ENCODE data around the gene KCNF1. TPM values are rescaled to one million over a fixed set of nuclear protein-coding genes. Genes with fewer than 3 reads are reported as not detected.
"Not testable (repeated sequence)": the region's sequence is repeated elsewhere in the genome, so short reads cannot be mapped to it uniquely, and the experiment has no call there.

KCNF1 gene
- total RNA-seq, 2 donors from 2014 or later: not detected

- ATAC-seq (no peak), DNase-seq (no peak)
- Mint-ChIP-seq H3K4me1 (no peaks in the 10 kb centered on the region), H3K27me3 (peaks cover 32% of the 10 kb centered on the region), H3K4me3 (no peak overlapping the region), H3K27ac (no peak overlapping the region), H3K36me3 (ENCODE audit: low read depth) (peaks cover 3% of the 10 kb centered on the region)
- no peaks in the 10 kb centered on the region for H3K9me3 ChIP-seq (ENCODE audit: control insufficient read depth, low read length, poor library complexity, severe bottlenecking)
Observed at GRCh38 chr2:10951558-10952414, 40.1 kb downstream of the KCNF1 start.

GRCh38 chr2:10954416-10954815 lies 42.7 kb downstream of the KCNF1 start:
- H3K9me3 ChIP-seq (ENCODE audit: control insufficient read depth, low read length, poor library complexity, severe bottlenecking): no peaks in the 10 kb centered on the region
- Mint-ChIP-seq H3K4me1 (no peaks in the 10 kb centered on the region), H3K27me3 (peaks cover 26% of the 10 kb centered on the region), H3K36me3 (ENCODE audit: low read depth) (peaks cover 3% of the 10 kb centered on the region), H3K4me3 (no peak overlapping the region), H3K27ac (no peak overlapping the region)
- ATAC-seq (no peak), DNase-seq (no peak)

DNA sequence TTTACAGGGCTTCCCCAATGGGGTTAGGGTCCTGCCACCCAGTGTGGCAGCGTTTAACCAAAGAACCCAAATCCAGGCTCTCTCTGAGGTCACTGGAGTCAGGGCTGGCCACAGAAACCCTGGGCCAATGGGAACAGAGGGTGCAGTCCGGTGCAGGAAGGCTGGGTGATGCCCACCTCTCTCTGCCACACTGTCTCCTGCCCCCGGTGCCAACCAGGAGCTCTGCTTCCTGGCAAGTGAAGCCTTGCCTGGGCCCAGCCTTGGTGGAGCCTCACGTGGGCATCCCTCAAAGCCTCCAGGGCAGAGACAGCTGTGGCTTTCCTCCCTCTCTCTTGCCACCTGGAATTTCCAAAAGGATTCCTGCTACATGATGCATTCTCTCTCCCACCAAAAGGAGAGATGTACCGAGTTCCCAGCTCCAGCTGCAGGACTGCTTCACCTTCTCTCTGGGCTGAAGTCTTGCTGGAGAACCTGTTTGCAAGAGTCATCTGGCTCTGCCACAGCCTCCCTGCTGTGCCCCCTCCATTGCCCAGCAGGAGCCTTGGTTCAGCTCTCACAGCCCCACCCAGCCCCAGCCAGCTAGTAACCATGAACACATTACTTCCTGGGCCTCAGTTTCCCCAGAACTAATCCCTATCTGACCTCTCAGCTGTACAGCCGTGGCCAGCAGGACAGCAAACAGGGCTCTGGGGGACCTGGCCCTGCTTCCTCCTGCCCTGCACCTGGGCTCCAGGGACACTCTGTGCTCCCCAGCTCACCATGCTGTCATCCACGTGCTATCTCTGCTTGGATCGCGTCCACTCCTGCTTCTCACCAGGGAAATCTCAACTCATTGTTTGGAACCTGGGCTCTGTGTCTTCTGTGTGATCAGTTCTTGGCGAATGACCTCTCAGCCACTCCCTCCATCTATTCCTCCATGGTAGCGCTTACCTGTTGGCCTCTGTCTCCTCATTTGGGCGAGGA lies 43.4 kb downstream of the KCNF1 start:
- H3K4me3 Mint-ChIP-seq: no peak overlapping the region
- no peaks in the 10 kb centered on the region for H3K4me1 Mint-ChIP-seq
- no peak overlapping the region for H3K27ac Mint-ChIP-seq

DNA sequence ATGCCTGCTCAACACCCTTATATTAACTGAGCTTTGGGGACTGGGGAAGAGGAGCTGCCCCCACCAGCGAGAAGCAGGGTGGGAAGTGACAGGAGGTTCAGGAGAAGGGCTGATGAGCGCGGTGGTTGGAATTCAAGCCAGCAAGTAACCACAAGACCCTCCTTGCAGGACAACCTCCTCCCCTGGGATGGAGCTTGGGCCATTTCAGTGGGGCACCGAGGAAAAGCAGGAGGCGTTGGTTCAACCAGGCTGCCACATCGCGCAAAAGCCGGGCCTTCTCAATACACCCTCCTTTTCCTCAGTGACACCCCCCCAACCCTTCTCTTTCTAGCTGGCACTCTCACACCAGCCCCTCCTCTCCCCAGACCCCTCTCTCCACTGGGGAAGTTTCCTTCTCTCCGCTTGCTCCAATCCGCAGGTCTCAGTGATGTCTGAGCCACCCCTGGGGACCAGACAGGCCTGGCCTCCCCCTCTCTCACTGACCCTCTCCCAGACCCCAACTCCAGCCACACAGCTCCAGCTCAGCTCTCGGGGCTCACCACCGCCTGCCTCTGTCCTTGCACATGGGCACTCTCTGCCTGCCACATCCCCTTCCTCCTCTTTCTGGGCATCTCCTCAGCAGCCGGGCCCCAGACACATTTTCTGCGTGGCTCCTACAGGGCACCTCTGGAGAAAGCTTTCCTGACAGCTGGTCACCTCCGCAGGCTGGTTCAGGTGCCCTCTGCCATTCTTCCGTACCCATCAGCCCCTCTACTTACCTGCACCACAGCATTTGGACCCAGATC lies 44.5 kb downstream of the KCNF1 start:
- peaks cover 26% of the 10 kb centered on the region for H3K27me3 Mint-ChIP-seq
- no peak overlapping the region for H3K27ac Mint-ChIP-seq
- no peaks in the 10 kb centered on the region for H3K4me1 Mint-ChIP-seq
- H3K36me3 Mint-ChIP-seq (ENCODE audit: low read depth): peaks cover 3% of the 10 kb centered on the region
- no peak overlapping the region for H3K4me3 Mint-ChIP-seq
- no peak for ATAC-seq
- DNase-seq: no peak
- H3K9me3 ChIP-seq (ENCODE audit: control insufficient read depth, low read length, poor library complexity, severe bottlenecking): no peaks in the 10 kb centered on the region

More for the DNA sequence above, 43.4 kb downstream of the KCNF1 start:
- Mint-ChIP-seq H3K27me3 (peaks cover 26% of the 10 kb centered on the region), H3K36me3 (ENCODE audit: low read depth) (peaks cover 3% of the 10 kb centered on the region)
- ATAC-seq (no peak), DNase-seq (no peak)
- no peaks in the 10 kb centered on the region for H3K9me3 ChIP-seq (ENCODE audit: control insufficient read depth, low read length, poor library complexity, severe bottlenecking)

DNA sequence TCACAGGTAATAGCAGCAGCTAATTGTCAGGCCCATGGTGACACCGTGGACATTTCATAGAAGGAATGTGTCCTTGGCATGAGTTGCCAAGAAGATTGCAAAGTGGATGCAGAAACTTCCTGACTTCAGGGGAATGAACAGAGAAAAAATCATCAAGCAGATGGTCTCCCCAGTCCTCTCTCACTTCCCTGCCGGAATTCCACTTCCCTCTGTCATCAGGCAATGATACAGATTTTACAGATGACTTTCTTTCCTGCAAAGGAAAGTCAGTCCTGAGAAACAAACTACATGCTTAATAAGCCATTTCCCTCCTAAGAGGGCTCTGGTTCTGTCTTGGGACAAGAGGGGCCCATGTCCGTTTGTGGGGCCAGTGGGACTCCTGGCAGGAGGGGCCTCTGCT lies 45.7 kb downstream of the KCNF1 start:
- Mint-ChIP-seq H3K36me3 (ENCODE audit: low read depth) (peaks cover 3% of the 10 kb centered on the region), H3K27ac (no peak overlapping the region), H3K4me1 (no peaks in the 10 kb centered on the region), H3K27me3 (peaks cover 32% of the 10 kb centered on the region), H3K4me3 (no peak overlapping the region)
- no peak for ATAC-seq
- H3K9me3 ChIP-seq (ENCODE audit: control insufficient read depth, low read length, poor library complexity, severe bottlenecking): no peaks in the 10 kb centered on the region
- DNase-seq: no peak

GRCh38 chr2:10958452-10958851 lies 46.7 kb downstream of the KCNF1 start:
- not testable (repeated sequence) for ATAC-seq; H3K36me3 Mint-ChIP-seq (ENCODE audit: low read depth); H3K4me1 Mint-ChIP-seq; H3K27ac Mint-ChIP-seq; DNase-seq; H3K4me3 Mint-ChIP-seq; H3K9me3 ChIP-seq (ENCODE audit: control insufficient read depth, low read length, poor library complexity, severe bottlenecking)
- H3K27me3 Mint-ChIP-seq: peaks cover 42% of the 10 kb centered on the region

DNA sequence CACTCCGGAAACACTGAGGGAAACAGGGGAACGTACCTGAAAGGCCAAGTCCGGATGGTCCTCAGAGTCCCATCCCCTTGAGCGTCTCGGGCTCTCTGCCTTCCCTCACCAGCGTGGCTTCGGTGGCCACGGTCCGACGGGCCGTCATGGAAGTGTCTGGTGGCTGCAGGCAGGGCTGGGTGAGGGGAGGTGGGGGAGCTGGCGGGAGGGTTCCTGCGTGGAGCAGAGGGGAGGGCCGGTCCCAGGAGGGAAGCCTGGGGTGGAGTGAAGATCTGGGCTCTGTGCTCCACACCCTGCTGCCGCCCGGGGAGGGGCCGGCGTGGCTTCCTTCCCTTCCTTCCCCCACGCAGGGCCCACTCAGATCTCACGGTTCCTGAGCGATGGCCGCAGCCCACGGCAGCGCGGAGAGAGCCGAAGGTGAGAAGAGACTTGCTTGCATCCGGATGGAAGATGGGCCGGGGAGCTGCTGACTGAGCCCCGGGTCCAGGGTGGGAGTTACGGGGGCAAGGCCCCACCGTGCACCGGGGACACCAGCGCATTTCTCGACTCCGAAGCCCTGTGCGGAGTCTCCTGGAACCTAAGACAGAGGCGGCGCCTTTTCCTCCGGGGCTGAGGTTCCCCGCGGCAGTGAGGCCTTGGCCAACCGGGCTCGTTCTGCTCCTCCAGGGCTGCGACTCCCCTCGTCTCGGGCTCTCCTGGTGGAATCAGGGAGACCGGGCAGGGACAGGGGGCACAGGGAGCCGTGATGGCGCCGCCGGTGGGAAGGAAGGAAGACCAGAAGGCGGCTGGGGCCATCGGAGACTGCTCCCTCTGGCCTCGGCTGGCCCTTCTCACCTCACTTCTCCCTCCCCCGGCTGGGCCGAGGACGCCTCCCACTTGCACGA lies 49.1 kb downstream of the KCNF1 start:
- Mint-ChIP-seq H3K4me1 (no peaks in the 10 kb centered on the region), H3K27me3 (peaks cover 58% of the 10 kb centered on the region), H3K4me3 (no peak overlapping the region), H3K36me3 (ENCODE audit: low read depth) (peaks cover 3% of the 10 kb centered on the region), H3K27ac (no peak overlapping the region)
- DNase-seq: no peak
- ATAC-seq: no peak
- H3K9me3 ChIP-seq (ENCODE audit: control insufficient read depth, low read length, poor library complexity, severe bottlenecking): no peaks in the 10 kb centered on the region

- Mint-ChIP-seq H3K4me1 (no peaks in the 10 kb centered on the region), H3K36me3 (ENCODE audit: low read depth) (peaks cover under 1% of the 10 kb centered on the region), H3K4me3 (no peak overlapping the region), H3K27ac (no peak overlapping the region), H3K27me3 (peaks cover 62% of the 10 kb centered on the region)
- DNase-seq (no peak), ATAC-seq (no peak)
- no peaks in the 10 kb centered on the region for H3K9me3 ChIP-seq (ENCODE audit: control insufficient read depth, low read length, poor library complexity, severe bottlenecking)
Observed at GRCh38 chr2:10961490-10961875, 49.7 kb downstream of the KCNF1 start.

DNA sequence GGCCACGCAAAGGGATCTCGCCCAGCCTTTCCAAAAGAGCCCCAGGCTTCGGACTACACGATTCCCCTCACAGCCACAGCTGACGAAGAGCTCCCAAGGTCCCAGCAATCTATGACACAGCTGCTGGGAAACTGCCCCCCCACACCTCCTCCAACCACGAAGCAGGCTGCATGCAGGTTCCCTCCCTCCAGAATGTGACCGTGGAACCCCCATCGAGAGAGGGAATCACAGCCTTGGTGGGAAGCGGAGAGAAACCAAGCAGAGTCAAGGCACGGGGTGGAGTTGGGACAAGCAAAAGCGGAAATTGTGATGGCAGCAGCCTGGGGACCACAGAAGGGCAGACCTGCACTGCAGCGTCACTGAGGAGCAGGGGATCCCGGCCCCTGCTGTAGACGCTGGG lies 50.3 kb downstream of the KCNF1 start:
- Mint-ChIP-seq H3K4me3 (no peak overlapping the region), H3K27me3 (peaks cover 63% of the 10 kb centered on the region), H3K36me3 (ENCODE audit: low read depth) (no peaks in the 10 kb centered on the region), H3K4me1 (no peaks in the 10 kb centered on the region), H3K27ac (no peak overlapping the region)
- no peak for ATAC-seq
- H3K9me3 ChIP-seq (ENCODE audit: control insufficient read depth, low read length, poor library complexity, severe bottlenecking): no peaks in the 10 kb centered on the region
- no peak for DNase-seq

DNA sequence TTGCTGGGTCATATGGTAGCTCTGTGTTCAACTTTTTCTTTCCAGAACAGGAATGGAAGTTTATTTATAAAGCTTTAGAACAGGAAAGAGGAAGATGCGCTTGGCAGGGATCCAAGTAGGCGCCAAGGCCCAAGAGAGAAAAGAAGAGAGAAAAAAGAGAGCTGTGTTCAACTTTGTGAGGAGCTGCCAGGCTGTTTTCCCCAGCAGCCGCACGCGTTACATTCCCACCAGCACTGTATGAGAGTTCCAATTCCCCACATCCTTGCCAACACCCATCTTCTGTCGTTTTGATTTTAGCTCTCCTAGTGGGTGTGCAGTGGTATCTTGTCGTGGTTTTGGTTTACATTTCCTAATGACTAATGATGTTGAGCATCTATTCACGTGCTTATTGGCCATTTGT lies 51.4 kb downstream of the KCNF1 start:
- Mint-ChIP-seq H3K27me3 (peaks cover 63% of the 10 kb centered on the region), H3K27ac (no peak overlapping the region), H3K4me3 (no peak overlapping the region), H3K36me3 (ENCODE audit: low read depth) (no peaks in the 10 kb centered on the region), H3K4me1 (no peaks in the 10 kb centered on the region)
- H3K9me3 ChIP-seq (ENCODE audit: control insufficient read depth, low read length, poor library complexity, severe bottlenecking): no peaks in the 10 kb centered on the region
- DNase-seq (no peak), ATAC-seq (no peak)

Measured in T-helper 17 cell (primary cell).